GM19023 (cell line): ENCODE data around the gene FOXB1.

Experiments used
- ATAC-seq: cut with Tn5 transposase; IDR thresholded peaks from one replicate; pipeline ENCODE4 v1.9.1; 2021; ENCODE audit warnings: mild to moderate bottlenecking, moderate library complexity; ENCODE audit not compliant: unreplicated experiment

FOXB1 gene

GRCh38 chr15:60017538-60018520 is 13.7 kb downstream of the FOXB1 start:
- no peak for ATAC-seq

- ATAC-seq: no peak
Measured at GRCh38 chr15:60020736-60021135, 16.6 kb downstream of the FOXB1 start.

GRCh38 chr15:60021589-60022378 is 17.7 kb downstream of the FOXB1 start:
- no peak for ATAC-seq

- ATAC-seq: no peak
Measured at GRCh38 chr15:60022379-60022741, 18.2 kb downstream of the FOXB1 start.

- no peak for ATAC-seq
Measured at GRCh38 chr15:60026555-60026954, 22.4 kb downstream of the FOXB1 start.

- no peak for ATAC-seq
Measured at GRCh38 chr15:60035344-60035743, 31.2 kb downstream of the FOXB1 start.

GRCh38 chr15:60039316-60039715 is 35.2 kb downstream of the FOXB1 start:
- no peak for ATAC-seq

- ATAC-seq: no peak
Measured at GRCh38 chr15:60043744-60044435, 39.8 kb downstream of the FOXB1 start.

- no peak for ATAC-seq
Measured at GRCh38 chr15:60044636-60045270, 40.6 kb downstream of the FOXB1 start.

GRCh38 chr15:60047701-60048100 is 43.6 kb downstream of the FOXB1 start:
- no peak for ATAC-seq

- ATAC-seq: no peak
Measured at GRCh38 chr15:60049948-60050347, 45.8 kb downstream of the FOXB1 start.

GRCh38 chr15:60052796-60053195 is 48.7 kb downstream of the FOXB1 start:
- no peak for ATAC-seq

- ATAC-seq: no peak
Measured at GRCh38 chr15:60054472-60054871, 50.4 kb downstream of the FOXB1 start.
